SKM-1 (cell line): Measurements from ENCODE around the gene FBXO7.
A peak's percentile ranks its signal among the peaks of the same experiment; 100 is the strongest.
"Not testable (repeated sequence)": the region's sequence is repeated elsewhere in the genome, so short reads cannot be mapped to it uniquely, and the experiment has no call there.

Source experiments
- DNase-seq: peaks from one replicate; lab custom pipeline; 2025; ENCODE audit not compliant: unreplicated experiment; lab: John Stamatoyannopoulos, UW

Gene FBXO7

DNA sequence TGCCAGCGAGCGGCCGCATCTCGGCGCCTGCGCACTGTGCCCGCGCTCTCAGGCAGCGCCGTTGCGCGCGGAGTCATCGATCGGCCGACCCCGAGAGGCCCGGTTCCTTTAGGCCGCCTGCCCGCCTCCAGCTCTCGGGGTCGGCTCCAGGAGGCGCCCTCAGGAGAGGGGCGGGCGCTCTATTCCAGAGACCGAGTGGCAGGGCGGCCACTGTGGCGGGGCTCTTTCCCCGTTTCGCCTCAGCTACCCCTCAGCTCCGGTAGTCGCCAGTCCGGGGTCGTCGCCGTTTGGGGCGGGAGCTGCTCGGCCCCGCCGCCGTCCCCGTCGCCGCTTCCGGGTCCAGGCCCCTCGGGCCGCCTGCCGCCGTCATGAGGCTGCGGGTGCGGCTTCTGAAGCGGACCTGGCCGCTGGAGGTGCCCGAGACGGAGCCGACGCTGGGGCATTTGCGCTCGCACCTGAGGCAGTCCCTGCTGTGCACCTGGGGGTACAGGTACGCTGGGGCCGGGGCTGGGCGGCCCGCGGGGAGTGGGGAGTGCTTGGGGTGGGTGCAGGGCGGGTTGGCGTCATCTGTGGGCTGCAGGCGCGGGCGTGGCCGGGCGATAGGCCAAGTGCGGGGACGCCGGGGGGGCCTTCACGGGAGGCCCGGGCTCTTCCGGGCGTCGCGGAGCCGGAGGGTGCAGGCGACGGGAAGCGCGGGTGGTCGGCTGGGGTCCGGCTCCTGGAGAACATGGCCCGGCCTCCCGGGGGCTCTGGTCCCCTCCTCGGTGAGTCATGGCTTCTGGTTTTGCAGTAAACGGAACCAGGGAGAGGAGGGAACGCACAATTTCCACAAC, at the start of gene FBXO7:
TSS of gene FBXO7 (plus strand) at position 177 of the 833 bp plus-strand sequence. CDS start at position 369, 192 bp downstream.
- peak; percentile 75 for DNase-seq

DNA sequence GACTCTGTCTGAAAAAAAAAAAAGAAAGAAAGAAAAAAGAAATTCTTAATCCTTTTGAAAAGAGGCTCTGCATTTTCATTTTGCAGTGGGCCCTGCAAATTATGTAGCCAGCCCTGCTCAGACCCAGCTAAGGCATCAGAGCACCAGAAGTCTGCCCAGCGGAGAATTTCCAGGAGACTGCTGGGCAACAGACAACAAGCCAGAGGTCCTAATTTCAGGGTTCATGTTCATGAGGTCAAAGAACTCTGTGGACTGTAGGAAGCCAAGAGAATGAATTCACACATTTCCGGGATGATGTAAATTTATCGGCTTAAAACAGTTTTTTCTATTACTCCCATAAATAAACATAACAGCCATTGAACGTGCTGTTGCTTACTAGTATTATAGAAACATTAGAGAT, 47.7 kb upstream of the FBXO7 start:
- DNase-seq, result no peak

DNA sequence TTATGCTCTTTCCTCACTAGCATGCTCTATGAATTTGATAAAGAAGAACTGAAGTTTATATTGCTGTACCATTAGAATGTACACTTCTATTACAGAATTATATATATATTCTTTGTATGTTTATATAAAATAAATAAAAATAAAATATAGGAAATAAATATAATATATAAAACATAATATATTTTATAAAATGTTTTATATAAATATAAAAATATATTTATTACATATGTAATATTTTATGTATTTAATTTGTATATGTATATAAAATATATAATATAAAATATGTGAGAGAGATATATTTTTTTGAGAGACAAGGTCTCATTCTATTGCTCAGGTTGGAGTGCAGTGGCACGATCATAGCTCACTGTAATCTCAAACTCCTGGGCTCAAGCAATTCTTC, 44.3 kb upstream of the FBXO7 start:
- no peak for DNase-seq

- DNase-seq, result no peak
Observed at GRCh38 chr22:32444068-32444467, 30.5 kb upstream of the FBXO7 start.

GRCh38 chr22:32446321-32446720, 28.3 kb upstream of the FBXO7 start:
- no peak for DNase-seq

DNA sequence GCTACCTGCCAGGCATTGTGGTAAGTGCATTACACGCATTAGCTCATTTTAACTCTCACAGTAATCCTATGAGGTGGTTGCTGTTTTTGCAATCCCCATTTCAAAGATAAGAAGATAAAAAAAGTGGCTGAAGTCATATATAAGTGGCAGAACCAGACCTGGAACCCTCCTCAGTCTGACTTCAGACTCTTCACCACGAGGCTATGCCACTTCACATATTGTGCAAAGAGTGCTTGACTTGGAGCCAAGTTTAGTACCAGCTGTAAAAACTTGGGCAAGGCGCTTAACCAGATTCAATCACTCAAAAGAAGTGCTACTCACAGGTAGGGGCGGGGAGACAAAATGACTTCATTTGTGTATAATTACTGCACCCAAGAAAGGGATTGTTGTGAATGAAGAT, 25.6 kb upstream of the FBXO7 start:
- no peak for DNase-seq

- no peak for DNase-seq
Observed at GRCh38 chr22:32457031-32457430, 17.6 kb upstream of the FBXO7 start.

DNA sequence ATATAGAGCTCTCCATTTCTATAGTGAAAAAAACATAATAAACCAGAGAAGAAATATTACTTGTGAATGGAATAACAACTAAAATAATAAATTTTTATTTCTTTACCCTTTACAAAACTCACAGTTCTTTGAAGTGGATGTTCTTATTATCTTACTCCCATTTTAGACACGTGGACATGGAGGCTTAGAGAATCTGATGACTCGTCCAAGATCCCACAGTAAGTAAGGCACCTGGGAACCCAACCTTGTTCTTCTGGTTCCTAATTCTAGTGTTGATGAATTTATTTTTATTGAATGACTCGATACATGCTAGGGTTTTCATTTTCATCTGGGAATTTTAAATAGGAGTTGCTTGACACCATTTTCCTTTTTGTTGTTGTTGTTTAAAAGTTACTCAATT, 12.2 kb upstream of the FBXO7 start:
- DNase-seq, result no peak

- no peak for DNase-seq
Observed at GRCh38 chr22:32465661-32466060, 8.9 kb upstream of the FBXO7 start.

DNA sequence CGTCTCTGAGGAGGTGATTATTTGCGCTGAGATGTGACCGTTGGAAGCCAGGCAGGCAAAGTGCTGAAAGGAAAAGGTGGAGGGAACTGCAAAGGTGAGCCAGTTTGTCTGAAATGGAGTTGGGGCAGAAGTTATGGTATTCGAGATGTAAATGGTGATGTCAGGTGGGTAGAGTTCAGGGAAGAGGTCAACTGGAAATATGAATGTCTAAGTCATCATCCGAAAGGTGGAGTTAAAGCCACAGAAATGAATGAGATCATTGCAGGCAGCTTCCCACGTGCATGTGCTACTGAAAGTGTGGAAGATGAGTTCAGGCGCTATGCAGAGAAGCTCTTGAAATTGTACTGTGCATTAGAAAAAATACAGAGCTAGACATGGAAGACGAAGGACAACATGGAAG, 8.1 kb upstream of the FBXO7 start:
- no peak for DNase-seq

DNA sequence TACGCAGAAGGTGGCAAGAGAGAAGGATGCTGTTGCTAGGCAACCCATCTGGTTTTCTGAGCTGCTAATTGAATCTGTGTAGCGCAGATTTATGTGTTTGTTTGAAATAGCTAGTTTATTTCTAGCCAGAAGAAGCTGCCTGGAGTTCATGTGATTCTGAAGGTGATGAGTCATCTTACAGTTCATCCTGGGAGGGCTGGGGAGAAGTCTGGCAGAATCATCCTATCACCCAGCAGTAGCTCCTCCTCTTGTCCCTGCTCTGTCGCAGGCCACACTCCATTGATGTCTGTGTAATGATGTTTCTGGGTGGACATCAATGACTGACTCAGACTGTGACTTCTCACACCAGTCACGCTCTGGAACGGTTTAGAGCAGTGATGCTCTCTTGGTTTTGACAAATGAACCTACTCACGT, 4.8 kb upstream of the FBXO7 start:
- DNase-seq, result no peak

GRCh38 chr22:32473388-32473952, 1.1 kb upstream of the FBXO7 start:
- peak; percentile 41 for DNase-seq

- no peak for DNase-seq
Observed at GRCh38 chr22:32475468-32476010, 928 bp downstream of the FBXO7 start.

- no peak for DNase-seq
Observed at GRCh38 chr22:32476281-32477195, 1.9 kb downstream of the FBXO7 start.

- no peak for DNase-seq
Observed at GRCh38 chr22:32477596-32477995, 3.0 kb downstream of the FBXO7 start.

DNA sequence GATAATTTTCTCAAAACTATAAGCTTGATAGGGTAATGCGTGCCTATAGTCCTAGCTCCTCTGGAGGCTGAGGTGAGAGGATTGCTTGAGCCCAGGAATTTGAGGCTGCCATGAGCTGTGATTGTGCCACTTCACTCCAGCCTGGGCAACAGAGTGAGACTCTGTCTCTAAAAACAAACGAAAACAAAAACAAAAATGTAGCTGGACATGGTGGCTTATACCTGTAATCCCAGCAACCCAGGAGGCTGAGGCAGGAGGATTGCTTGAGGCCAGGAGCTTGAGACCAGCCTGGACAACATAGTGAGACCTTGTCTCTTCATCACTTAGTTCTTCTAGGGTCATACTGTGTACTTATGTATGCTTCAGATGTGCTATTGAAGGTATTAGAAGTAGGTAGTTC, 3.9 kb downstream of the FBXO7 start:
- not testable (repeated sequence) for DNase-seq

DNA sequence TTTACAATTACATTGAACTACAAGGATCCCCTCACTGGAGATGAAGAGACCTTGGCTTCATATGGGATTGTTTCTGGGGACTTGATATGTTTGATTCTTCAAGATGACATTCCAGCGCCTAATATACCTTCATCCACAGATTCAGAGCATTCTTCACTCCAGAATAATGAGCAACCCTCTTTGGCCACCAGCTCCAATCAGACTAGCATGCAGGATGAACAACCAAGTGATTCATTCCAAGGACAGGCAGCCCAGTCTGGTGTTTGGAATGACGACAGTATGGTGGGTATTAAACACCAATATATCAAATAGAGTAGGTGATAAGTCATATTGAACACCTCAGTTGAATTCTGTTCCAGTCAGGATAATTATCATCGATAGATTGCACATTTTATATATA, 4.4 kb downstream of the FBXO7 start:
- DNase-seq, result no peak

DNA sequence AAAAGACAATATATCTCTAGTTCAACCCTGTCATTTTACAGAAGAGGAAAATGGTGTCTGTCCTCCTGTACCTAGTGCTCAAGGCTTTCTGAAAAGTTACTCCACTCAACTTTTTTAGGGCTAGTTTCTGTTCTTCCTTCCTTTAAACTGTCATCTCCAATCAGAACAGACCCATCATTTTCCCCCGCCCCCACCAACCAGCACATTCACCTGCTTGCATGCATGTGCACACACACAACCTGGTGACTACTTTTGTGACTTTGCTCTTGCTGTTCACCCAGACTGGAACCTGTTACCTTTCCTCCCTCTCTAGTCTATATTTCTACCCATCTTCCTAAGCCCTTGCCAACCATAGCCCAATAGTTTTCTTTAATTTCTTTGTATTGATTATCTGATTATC, 5.6 kb downstream of the FBXO7 start:
- no peak for DNase-seq

GRCh38 chr22:32482708-32483107, 8.1 kb downstream of the FBXO7 start:
- DNase-seq, result no peak

DNA sequence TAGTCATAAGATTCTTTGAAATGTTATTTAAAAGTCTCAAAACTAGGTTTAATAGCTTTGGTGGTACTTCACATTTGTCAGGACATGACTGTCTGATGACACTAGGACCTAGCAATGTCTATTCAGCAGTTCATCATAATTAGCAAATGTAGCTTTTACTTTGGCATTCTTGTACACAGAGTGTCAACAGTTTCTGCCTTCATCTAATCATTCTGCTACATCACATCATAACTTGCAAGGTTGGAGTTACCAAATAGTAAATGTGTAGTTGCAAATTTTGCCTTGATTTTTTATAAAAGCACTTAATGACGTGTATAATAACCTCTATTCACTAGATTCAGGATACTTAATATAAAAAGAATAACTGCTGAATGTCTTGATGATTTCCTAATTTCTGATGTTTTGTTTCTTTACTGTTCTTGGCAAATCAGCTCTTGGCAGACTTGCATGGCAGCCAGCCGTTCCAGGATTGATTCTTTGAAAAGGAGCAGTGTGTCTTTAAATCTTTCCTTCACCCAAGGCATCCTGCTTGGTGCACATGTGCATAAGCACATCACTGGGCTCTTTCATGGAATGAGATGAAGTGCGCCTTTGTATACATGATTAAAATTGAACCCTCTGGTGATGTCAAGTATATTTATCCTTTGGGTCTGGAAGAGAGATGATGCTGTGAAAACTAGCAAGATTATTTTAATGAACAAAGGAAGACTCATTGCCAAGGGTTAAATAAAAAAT, 12.2 kb downstream of the FBXO7 start:
- DNase-seq, result no peak

DNA sequence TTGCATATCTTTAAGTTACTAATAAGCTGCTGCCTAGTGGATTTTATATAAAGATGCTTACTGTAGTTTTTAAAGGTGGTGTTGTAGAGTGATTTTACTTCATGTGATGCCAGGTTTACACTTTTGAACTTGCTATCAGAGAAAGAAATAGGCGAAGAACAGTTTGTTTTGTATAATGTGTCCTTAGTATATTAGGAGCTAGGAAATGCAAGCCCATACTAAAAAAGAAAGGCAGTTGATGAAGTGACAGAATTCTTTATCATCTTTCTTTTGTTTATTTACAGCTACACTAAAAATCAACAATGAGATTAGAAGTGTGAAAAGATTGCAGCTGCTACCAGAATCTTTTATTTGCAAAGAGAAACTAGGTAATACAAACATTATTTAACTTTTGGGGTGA, 12.8 kb downstream of the FBXO7 start:
- DNase-seq, result no peak
